K562 (cell line): ENCODE measurements around the gene KRTAP5-5. TPM values are rescaled to one million over a fixed set of nuclear protein-coding genes. Genes with fewer than 3 reads are reported as not detected.

Source experiments
- ATAC-seq: fragments of 200-7000 bp; cut with Tn5 transposase; 3 replicates; pipeline ENCODE4 v1.9.1; 2020; ENCODE audit warnings: moderate library complexity
- BruUV-seq: library from RNA; stranded (reverse); fragments of 400-500 nt; replicated peaks from 2 replicates; lab custom pipeline; 2021; lab: Mats Ljungman, UMichigan
- CTCF ChIA-PET: fragments of 300-600 bp; formaldehyde crosslinking; extraction: SDS; loops from one replicate; lab custom pipeline; 2021; ENCODE audit warnings: low intra/inter-chr PET ratio; lab: Yijun Ruan, JAX
- POLR2A ChIA-PET: fragments of 300-600, 350-650 bp; sonication (Branson Sonifier 250); formaldehyde crosslinking; extraction: SDS; loops from one replicate; lab custom pipeline; 2021; ENCODE audit warnings: antibody characterized with exemption, inconsistent platforms; lab: Yijun Ruan, JAX
- DNase-seq, 4 experiments: peaks; one replicate each; pipeline versions ENCODE4 v3.0.0 to v3.0.0-alpha.2; 2011 to 2018; ENCODE audit warnings: low spot score in 3 of 4, mixed read lengths in 3 of 4; ENCODE audit errors: extremely low read depth in 1 of 4
- FAIRE-seq: peaks from 2 replicates; lab custom pipeline; 2011; peaks lifted over from hg19 to GRCh38; lab: Jason Lieb, UNC
- H2AFZ ChIP-seq: 2 replicates; pipeline ENCODE4 v1.6.0; 2011; ENCODE audit warnings: low read depth, low read length, control low read depth, inconsistent platforms
- H3K27ac ChIP-seq: fragments of 200-600 bp; 3 replicates; pipeline ENCODE4 v1.8.0; 2011; ENCODE audit warnings: low read depth, mild to moderate bottlenecking, control low read depth, inconsistent platforms, low read length, moderate library complexity, mixed read lengths; ENCODE audit errors: extremely low read depth
- H3K27me3 ChIP-seq, 2 experiments: fragments of 300-600 bp in 1 of 2; 2 replicates in 1 of 2; 3 replicates in 1 of 2; pipeline versions ENCODE4 v1.6.0 to v1.8.0; 2011; ENCODE audit warnings: inconsistent platforms in 2 of 2, low read length in 2 of 2, mild to moderate bottlenecking in 1 of 2, mixed read lengths in 1 of 2, moderate library complexity in 1 of 2; ENCODE audit not compliant: control insufficient read depth in 2 of 2, insufficient read depth in 2 of 2
- H3K36me3 ChIP-seq: fragments of 300-600 bp; 3 replicates; pipeline ENCODE4 v1.8.0; 2011; ENCODE audit warnings: mild to moderate bottlenecking, low read length, inconsistent platforms; ENCODE audit not compliant: control insufficient read depth, insufficient read depth
- H3K4me1 ChIP-seq, 2 experiments: fragments of 200-600 bp in 1 of 2; replicated peaks in 1 of 2; 2 replicates in 1 of 2; 3 replicates in 1 of 2; pipeline versions ENCODE4 v1.5.1 to v1.8.0; 2011; ENCODE audit warnings: inconsistent platforms in 2 of 2, low read length in 2 of 2, mild to moderate bottlenecking in 1 of 2, mixed read lengths in 1 of 2, moderate library complexity in 1 of 2; ENCODE audit not compliant: control insufficient read depth in 2 of 2, insufficient read depth in 2 of 2
- H3K4me2 ChIP-seq: 2 replicates; pipeline ENCODE4 v1.6.1; 2011; ENCODE audit warnings: low read length, control low read depth, inconsistent platforms, mixed read lengths; ENCODE audit not compliant: insufficient read depth
- H3K4me3 ChIP-seq: fragments of 200-600 bp; sonication (generic), shearing (Covaris generic); 2 replicates; pipeline ENCODE4 v1.5.1; 2016; ENCODE audit warnings: control low read depth, inconsistent platforms
- H3K79me2 ChIP-seq: fragments of 200-600 bp; 3 replicates; pipeline ENCODE4 v1.8.0; 2011; ENCODE audit warnings: low read length, inconsistent platforms; ENCODE audit not compliant: control insufficient read depth, insufficient read depth
- H3K9ac ChIP-seq, 2 experiments: 2 replicates each; pipeline versions ENCODE4 v1.6.0 to v1.6.1; 2011; ENCODE audit warnings: low read depth in 2 of 2, low read length in 2 of 2, control low read depth in 1 of 2, inconsistent platforms in 1 of 2, mild to moderate bottlenecking in 1 of 2, mixed read lengths in 1 of 2; ENCODE audit not compliant: insufficient read depth in 1 of 2
- H3K9me1 ChIP-seq: one replicate; pipeline ENCODE4 v1.6.0; 2011; ENCODE audit warnings: inconsistent platforms, mild to moderate bottlenecking, low read length, moderate library complexity; ENCODE audit not compliant: control insufficient read depth, insufficient read depth
- H3K9me3 ChIP-seq: replicated peaks from 2 replicates; pipeline ENCODE4 v1.5.1; 2011; ENCODE audit warnings: low read depth, low read length, inconsistent platforms; ENCODE audit not compliant: control insufficient read depth, insufficient read depth
- H4K20me1 ChIP-seq: replicated peaks from 2 replicates; pipeline ENCODE4 v1.6.1; 2011; ENCODE audit warnings: low read length, inconsistent platforms, mixed read lengths; ENCODE audit not compliant: control insufficient read depth, insufficient read depth
- KLF6 ChIP-seq: fragments of 250-450 bp; sonication (Bioruptor Pico); IDR thresholded peaks from 2 replicates; pipeline ENCODE4 v1.4.0; 2020; ENCODE audit warnings: mild to moderate bottlenecking, moderate library complexity, borderline replicate concordance
- WGBS: fragments of 100-300 bp; shearing (Covaris generic); methylation state at CpG from one replicate; pipeline ENCODE4 v1.1.6; 2016; ENCODE audit warnings: low coverage, mixed read lengths; ENCODE audit not compliant: insufficient coverage; ENCODE audit errors: missing lambda C conversion rate; 5-methylcytosine and 5-hydroxymethylcytosine counted together
- in situ Hi-C: fragments of 300-500 bp; cut with MboI; formaldehyde crosslinking; loops from 4 replicates; pipeline ENCODE4 v1.15.0; 2018; ENCODE audit warnings: inconsistent platforms, mixed read lengths
- intact Hi-C: fragments of 100-400 bp; cut with micrococcal nuclease; formaldehyde crosslinking; loops from 2 replicates; pipeline ENCODE4 v1.14.2; 2022
- polyA plus RNA-seq, 8 experiments: library from polyadenylated mRNA; depleted of rRNA in 4 of 8; stranded (reverse) in 5 of 8; unstranded in 3 of 8; fragments of >200 nt; fragmentation: Nextera tagmentation in 2 of 8; fragmentation: Illumina TruSeq in 1 of 8; extraction: Ambion mirVana in 2 of 8; extraction: Trizol in 1 of 8; gene quantifications; 2 replicates each; pipeline versions ENCODE4 v1.2.1 to v1.2.3, GENCODE V29; 2011 to 2014; ENCODE audit warnings: inconsistent platforms in 1 of 8, missing spikeins in 1 of 8
- total RNA-seq, 7 experiments: library from RNA; depleted of rRNA in 6 of 7; stranded (reverse); fragments of >200 nt in 6 of 7; fragmentation: Illumina TruSeq in 2 of 7; extraction: Trizol in 2 of 7; gene quantifications; 2 replicates each; pipeline versions ENCODE4 v1.2.1 to v1.2.3, GENCODE V29; 2011 to 2021; ENCODE audit warnings: low replicate concordance in 1 of 7
- TF ChIP-seq, protein P1 (sequence below): sonication (generic); formaldehyde crosslinking; IDR thresholded peaks from 2 replicates; pipeline ENCODE4 v1.8.0; 2022; ENCODE audit warnings: missing genetic modification reagents, mild to moderate bottlenecking, borderline replicate concordance

Gene KRTAP5-5
- total and polyA plus RNA-seq, 9 of the 15 experiments (the other 6 are each of a cell fraction or from before 2014, with no cell fraction given): not detected

DNA sequence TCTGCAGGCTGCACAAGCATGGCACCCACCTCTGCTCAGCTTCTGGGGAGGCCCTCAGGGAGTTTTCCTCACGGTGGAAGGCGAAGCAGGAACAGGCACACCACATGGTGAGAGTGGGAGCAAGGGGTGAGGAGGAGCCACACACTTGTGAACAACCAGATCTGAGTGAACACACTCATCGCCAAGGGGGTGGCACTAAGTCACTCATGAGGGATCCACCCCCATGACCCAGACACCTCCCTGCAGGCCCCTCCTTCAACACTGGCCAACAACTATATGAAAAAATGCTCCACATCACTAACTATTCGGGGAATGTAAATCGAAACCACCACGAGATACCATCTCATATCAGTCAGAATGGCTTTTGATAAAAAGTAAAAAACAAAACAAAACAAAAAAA, 30.8 kb upstream of the KRTAP5-5 start:
- POLR2A ChIA-PET: no interaction called here

More for the DNA sequence above, 30.8 kb upstream of the KRTAP5-5 start:
- H2AFZ ChIP-seq: no peak overlapping the region
- H3K9ac ChIP-seq: no peak overlapping the region
- no peaks in the 10 kb centered on the region for H3K9me3 ChIP-seq
- no TSS peak for BruUV-seq
- in situ Hi-C loops (no loop called here), intact Hi-C loops (no loop called here)
- WGBS: 0% methylated on average over 6 of the region's 6 CpGs
- H3K4me3 ChIP-seq: no peak overlapping the region
- no peak for FAIRE-seq
- TF ChIP-seq, protein P1, sequence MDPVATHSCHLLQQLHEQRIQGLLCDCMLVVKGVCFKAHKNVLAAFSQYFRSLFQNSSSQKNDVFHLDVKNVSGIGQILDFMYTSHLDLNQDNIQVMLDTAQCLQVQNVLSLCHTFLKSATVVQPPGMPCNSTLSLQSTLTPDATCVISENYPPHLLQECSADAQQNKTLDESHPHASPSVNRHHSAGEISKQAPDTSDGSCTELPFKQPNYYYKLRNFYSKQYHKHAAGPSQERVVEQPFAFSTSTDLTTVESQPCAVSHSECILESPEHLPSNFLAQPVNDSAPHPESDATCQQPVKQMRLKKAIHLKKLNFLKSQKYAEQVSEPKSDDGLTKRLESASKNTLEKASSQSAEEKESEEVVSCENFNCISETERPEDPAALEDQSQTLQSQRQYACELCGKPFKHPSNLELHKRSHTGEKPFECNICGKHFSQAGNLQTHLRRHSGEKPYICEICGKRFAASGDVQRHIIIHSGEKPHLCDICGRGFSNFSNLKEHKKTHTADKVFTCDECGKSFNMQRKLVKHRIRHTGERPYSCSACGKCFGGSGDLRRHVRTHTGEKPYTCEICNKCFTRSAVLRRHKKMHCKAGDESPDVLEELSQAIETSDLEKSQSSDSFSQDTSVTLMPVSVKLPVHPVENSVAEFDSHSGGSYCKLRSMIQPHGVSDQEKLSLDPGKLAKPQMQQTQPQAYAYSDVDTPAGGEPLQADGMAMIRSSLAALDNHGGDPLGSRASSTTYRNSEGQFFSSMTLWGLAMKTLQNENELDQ (CRISPR knock-in tag): no peak
- TF ChIP-seq KLF6 (CRISPR knock-in tag): no peak
- H4K20me1 ChIP-seq: peaks cover 4% of the 10 kb centered on the region; the same call in 1 of the 2 replicates
- H3K27me3 ChIP-seq: peaks cover 7 to 27% of the 10 kb centered on the region in 2 experiments; a peak in 3 of 5 replicates
- H3K79me2 ChIP-seq: no peaks in the 10 kb centered on the region
- H3K4me2 ChIP-seq: no peak overlapping the region
- no peaks in the 10 kb centered on the region for H3K9me1 ChIP-seq
- H3K4me1 ChIP-seq: no peaks in the 10 kb centered on the region
- no peak for ATAC-seq
- DNase-seq: no peak
- CTCF ChIA-PET: no interaction called here
- H3K27ac ChIP-seq: no peak overlapping the region
- H3K36me3 ChIP-seq: no peaks in the 10 kb centered on the region
